GM18520 (cell line): ENCODE measurements around the gene PYCR2.
A peak's percentile ranks its signal among the peaks of the same experiment; 100 is the strongest.
"Not testable (repeated sequence)": the region's sequence is repeated elsewhere in the genome, so short reads cannot be mapped to it uniquely, and the experiment has no call there.

Experiments
- ATAC-seq: cut with Tn5 transposase; IDR thresholded peaks from one replicate; pipeline ENCODE4 v1.9.1; 2021; ENCODE audit not compliant: unreplicated experiment

Gene PYCR2

GRCh38 chr1:225923692-225924555, at the start of gene PYCR2:
PYCR2 (minus strand) TSS chr1:225924250; CDS start chr1:225924110, 140 bp downstream.
- ATAC-seq, result peak; percentile 97

- no peak for ATAC-seq
Measured at GRCh38 chr1:225973158-225973557, 49.1 kb upstream of the PYCR2 start.

GRCh38 chr1:225972344-225973152, 48.5 kb upstream of the PYCR2 start:
- ATAC-seq, result no peak

GRCh38 chr1:225970592-225971157, 46.6 kb upstream of the PYCR2 start:
- not testable (repeated sequence) for ATAC-seq

DNA sequence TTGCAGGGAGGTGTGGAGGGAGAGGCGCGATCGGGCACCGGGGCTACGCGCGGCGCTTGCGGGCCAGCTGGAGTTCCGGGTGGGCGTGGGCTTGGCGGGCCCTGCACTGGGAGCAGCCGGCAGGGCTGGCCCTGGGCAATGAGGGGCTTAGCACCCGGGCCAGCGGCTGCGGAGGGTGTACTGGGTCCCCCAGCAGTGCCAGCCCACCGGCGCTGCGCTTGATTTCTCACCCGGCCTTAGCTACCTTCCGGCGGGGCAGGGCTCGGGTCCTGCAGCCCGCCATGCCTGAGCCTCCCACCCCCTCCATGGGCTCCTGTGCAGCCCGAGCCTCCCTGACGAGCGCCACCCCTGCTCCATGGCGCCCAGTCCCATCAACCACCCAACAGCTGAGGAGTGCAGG, 45.7 kb upstream of the PYCR2 start:
- not testable (repeated sequence) for ATAC-seq

GRCh38 chr1:225965231-225965630, 41.2 kb upstream of the PYCR2 start:
- no peak for ATAC-seq

- no peak for ATAC-seq
Measured at GRCh38 chr1:225963735-225964530, 39.9 kb upstream of the PYCR2 start.

GRCh38 chr1:225962440-225962975, 38.5 kb upstream of the PYCR2 start:
- no peak for ATAC-seq

GRCh38 chr1:225961659-225962439, 37.8 kb upstream of the PYCR2 start:
- ATAC-seq, result no peak

- no peak for ATAC-seq
Measured at GRCh38 chr1:225958041-225958440, 34.0 kb upstream of the PYCR2 start.

DNA sequence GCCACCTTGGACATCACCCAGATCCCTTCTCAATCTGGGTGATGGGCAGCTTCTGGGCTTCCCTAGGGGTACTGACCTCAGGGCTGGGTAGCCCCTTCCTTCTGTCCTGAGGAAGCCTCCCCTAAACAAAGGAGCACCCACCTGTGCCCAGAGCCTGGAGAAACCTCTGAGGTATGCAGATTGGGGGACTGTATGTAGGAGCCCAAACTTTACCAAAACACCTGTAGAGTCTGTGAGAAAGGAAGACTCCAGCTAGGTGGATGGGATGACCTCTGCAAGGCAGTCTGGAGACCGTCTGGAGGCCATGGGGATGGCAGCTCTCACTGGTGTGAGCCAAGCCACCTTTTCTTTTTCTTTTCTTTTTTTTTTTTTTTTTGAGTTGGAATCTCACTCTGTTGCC, 30.7 kb upstream of the PYCR2 start:
- ATAC-seq, result no peak

DNA sequence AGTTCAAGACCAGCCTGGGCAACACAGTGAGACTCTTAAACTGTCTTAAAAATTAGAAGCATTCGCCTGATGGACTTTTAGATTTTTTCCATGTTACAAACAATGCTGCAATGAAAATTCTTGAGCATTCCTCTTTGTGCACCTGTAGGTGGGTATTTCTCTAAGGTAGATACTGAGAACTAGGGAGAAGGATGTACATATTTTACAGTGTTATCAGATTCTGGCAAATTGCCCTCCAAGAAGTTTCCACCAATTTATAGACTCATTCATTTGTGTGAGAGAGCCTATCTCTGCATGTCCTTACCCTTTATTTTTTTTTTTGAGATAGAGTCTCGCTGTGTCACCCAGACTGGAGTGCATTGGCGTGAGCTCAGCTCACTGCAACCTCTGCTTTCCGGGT, 29.3 kb upstream of the PYCR2 start:
- no peak for ATAC-seq

GRCh38 chr1:225950905-225951497, 27.0 kb upstream of the PYCR2 start:
- ATAC-seq, result no peak

GRCh38 chr1:225949041-225949440, 25.0 kb upstream of the PYCR2 start:
- no peak for ATAC-seq

GRCh38 chr1:225946803-225947202, 22.8 kb upstream of the PYCR2 start:
- ATAC-seq, result no peak

DNA sequence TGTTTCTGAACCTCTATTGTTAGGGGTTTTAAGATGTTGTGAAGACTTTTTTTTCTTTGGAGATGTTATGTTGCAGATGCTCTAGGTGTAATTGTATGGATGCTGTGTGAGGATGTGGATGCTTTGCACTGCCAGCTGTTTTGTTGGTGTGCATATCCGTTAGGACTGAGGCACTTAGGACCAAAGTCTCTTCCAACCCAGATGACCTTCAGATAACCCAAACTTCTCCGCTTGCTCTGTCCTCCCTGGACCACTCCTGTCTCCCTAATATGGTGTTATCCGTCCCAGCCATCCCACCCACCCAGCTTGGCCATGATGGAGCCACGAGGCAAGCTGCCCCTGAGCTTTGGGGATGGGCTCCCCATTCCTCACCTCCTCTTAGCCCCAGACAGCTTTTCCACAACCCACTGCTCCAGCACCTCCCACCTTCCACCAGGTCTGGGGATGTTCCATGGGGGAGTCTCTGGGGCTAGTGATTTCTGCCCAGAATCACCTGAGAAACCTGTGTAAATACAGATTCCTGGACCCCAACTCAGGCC, 22.1 kb upstream of the PYCR2 start:
- no peak for ATAC-seq

DNA sequence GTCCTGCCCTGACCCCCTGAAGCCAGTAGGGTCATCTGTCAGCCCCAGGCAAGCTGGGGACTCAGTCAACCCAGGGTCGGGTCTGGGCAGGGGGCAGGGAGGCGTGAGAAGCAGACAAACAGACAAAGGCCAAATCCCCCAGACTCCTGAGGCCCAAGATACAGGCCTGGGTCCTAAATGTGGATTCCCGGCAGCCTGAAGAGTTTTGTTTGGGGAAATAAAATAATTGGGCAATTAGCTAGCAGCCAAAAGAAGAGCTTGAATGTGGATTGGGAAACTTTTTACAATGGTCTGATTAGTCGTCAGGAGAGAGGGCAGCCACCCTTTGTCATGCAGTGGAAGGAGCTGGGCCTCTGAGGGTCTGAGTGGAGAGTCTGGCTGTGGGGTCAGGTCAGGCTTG, 21.5 kb upstream of the PYCR2 start:
- no peak for ATAC-seq

DNA sequence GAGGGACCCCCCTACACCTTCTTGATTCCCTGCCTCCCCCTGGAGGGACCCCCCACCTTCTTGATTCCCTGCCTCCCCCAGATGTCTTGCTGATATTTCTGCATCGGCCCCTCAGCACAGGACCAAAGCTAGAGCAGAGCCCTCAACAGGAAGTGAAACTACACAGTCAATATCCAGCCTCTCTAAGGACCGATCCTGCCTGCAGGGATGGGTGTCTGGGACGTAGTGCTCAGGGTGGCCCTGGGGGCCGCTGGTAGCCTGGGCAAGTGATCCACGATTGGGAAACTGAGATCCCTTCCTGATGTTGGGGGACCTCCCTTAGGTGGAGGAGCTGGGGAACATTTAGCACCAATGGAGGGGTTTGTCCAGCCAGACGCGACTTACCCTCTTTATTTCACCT, 20.9 kb upstream of the PYCR2 start:
- ATAC-seq, result no peak

DNA sequence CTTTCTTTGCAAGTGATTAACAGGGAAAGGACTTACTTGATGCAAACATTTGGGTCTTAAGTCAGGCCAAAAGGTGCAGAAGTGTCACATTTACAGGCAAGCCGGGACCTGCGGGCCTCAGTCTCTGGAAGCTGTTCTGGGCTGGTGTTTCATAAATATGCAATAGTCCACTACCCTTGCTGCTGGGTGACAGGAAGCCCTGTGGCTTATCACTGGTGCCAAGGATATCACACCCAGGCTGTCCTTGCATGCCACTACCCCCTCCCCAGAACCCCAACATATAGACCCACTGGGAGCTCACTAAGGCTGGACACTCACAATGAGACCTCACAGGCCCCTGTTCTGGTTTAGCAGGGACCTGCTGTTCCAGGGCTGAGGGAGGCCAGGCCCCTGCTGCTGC, 20.3 kb upstream of the PYCR2 start:
- ATAC-seq, result no peak
